PFSK-1 (cell line): ENCODE data around the gene TUBA4A.

ENCODE experiments used
- POLR2AphosphoS5 ChIP-seq: IDR thresholded peaks from 2 replicates; pipeline ENCODE4 v1.6.1; 2012; ENCODE audit warnings: low read depth, mild to moderate bottlenecking, control low read depth, low read length, moderate library complexity
- REST ChIP-seq, 2 experiments: IDR thresholded peaks; 2 replicates each; pipeline versions ENCODE4 v1.6.1 to v1.8.0; 2011 to 2012; ENCODE audit warnings: low read depth in 2 of 2, low read length in 2 of 2, control low read depth in 1 of 2, inconsistent platforms in 1 of 2, mild to moderate bottlenecking in 1 of 2, moderate library complexity in 1 of 2; ENCODE audit not compliant: insufficient read depth in 1 of 2
- TAF1 ChIP-seq: IDR thresholded peaks from 2 replicates; pipeline ENCODE4 v1.6.1; 2012; ENCODE audit warnings: low read length, control low read depth, borderline replicate concordance; ENCODE audit not compliant: insufficient read depth

- no peak; a peak in 1 of 4 replicates for TF ChIP-seq REST (IDR thresholded peaks at IDR 0.05; ENCODE audit: insufficient read depth in 1 of 2, low read depth in 2 of 2, low read length in 2 of 2)
- no peak for TF ChIP-seq TAF1
- TF ChIP-seq POLR2AphosphoS5 = peak; percentile 73; the same call in 1 of the 2 replicates
Observed at GRCh38 chr2:219279151-219279915, 25.6 kb upstream of the TUBA4A start, which contains the start of gene DNAJB2.
